C4-2B (cell line): ENCODE results near the gene PAMR1.

Experiments
- CTCF ChIP-seq: fragments of 450-650 bp; conservative IDR thresholded peaks from 2 replicates; pipeline ENCODE4 v1.5.1; 2017; ENCODE audit warnings: mild to moderate bottlenecking
- ZFX ChIP-seq: fragments of 450-650 bp; IDR thresholded peaks from 2 replicates; pipeline ENCODE4 v1.6.1; 2017

- TF ChIP-seq CTCF (no peak), ZFX (no peak)
Observed at GRCh38 chr11:35553831-35554230, 28.4 kb upstream of the PAMR1 start.
